GM12878 (cell line): ENCODE data around the gene MAP4K4.

Experiments
- ASH2L ChIP-seq: fragments of 300-600, 200-600 bp; sonication (generic); IDR thresholded peaks from 2 replicates; pipeline ENCODE4 v1.6.1; 2017; ENCODE audit warnings: low read depth, mild to moderate bottlenecking, borderline replicate concordance
- CTCF ChIP-seq, 3 experiments: IDR thresholded peaks in 2 of 3; conservative IDR thresholded peaks in 1 of 3; 2 replicates each; pipeline ENCODE4 v1.5.1; 2011; ENCODE audit warnings: low read depth in 3 of 3, low read length in 3 of 3, mild to moderate bottlenecking in 3 of 3, control low read depth in 2 of 3, moderate library complexity in 2 of 3, inconsistent platforms in 1 of 3, mixed read lengths in 1 of 3; ENCODE audit not compliant: control insufficient read depth in 2 of 3, insufficient read depth in 1 of 3; ENCODE audit errors: extremely low read depth in 1 of 3
- IKZF1 ChIP-seq: fragments of 450-650 bp; conservative IDR thresholded peaks from 2 replicates; pipeline ENCODE4 v1.6.1; 2017; ENCODE audit warnings: antibody characterized with exemption, mild to moderate bottlenecking
- KDM1A ChIP-seq: fragments of 200-600 bp; sonication (generic); IDR thresholded peaks from 2 replicates; pipeline ENCODE4 v1.6.1; 2016; ENCODE audit warnings: borderline replicate concordance
- MAX ChIP-seq: IDR thresholded peaks from 2 replicates; pipeline ENCODE4 v1.6.1; 2012; ENCODE audit warnings: low read depth, low read length, improper control_type of control experiment
- NBN ChIP-seq: fragments of 450-650 bp; IDR thresholded peaks from 2 replicates; pipeline ENCODE4 v1.6.1; 2016
- NFIC ChIP-seq: IDR thresholded peaks from 2 replicates; pipeline ENCODE4 v1.6.1; 2012; ENCODE audit warnings: low read depth, mild to moderate bottlenecking, inconsistent platforms, low read length, moderate library complexity
- NR2C2 ChIP-seq: IDR thresholded peaks from 2 replicates; pipeline ENCODE4 v1.6.1; 2011; ENCODE audit warnings: borderline replicate concordance, low read depth; ENCODE audit not compliant: control insufficient read depth, insufficient read length
- POLR2AphosphoS5 ChIP-seq: IDR thresholded peaks from 2 replicates; pipeline ENCODE4 v1.6.1; 2011; ENCODE audit warnings: mild to moderate bottlenecking, low read length, inconsistent platforms
- SP1 ChIP-seq: IDR thresholded peaks from one replicate; pipeline ENCODE4 v1.6.1; 2011; ENCODE audit warnings: low read depth, low read length
- SPI1 ChIP-seq: IDR thresholded peaks from 2 replicates; pipeline ENCODE4 v1.6.1; 2011; ENCODE audit warnings: low read depth, mild to moderate bottlenecking, low read length, moderate library complexity, borderline replicate concordance; ENCODE audit not compliant: insufficient read depth
- TARDBP ChIP-seq: IDR thresholded peaks from 2 replicates; pipeline ENCODE4 v1.6.1; 2016; ENCODE audit warnings: borderline replicate concordance
- ZBTB40 ChIP-seq: fragments of 450-650 bp; IDR thresholded peaks from 2 replicates; pipeline ENCODE4 v1.6.1; 2016; ENCODE audit warnings: mild to moderate bottlenecking, moderate library complexity, borderline replicate concordance

GRCh38 chr2:101788565-101788964 lies 91.1 kb downstream of the MAP4K4 start:
- TF ChIP-seq ZBTB40 (no peak), NBN (no peak), TARDBP (no peak), CTCF (IDR thresholded peaks at IDR 0.05 in 2 of 3, conservative IDR thresholded peaks at IDR 0.05 in 1 of 3; ENCODE audit: control insufficient read depth in 2 of 3, extremely low read depth in 1 of 3, insufficient read depth in 1 of 3, low read depth in 3 of 3, low read length in 3 of 3) (no peak), SP1 (no peak), POLR2AphosphoS5 (no peak), KDM1A (no peak), NR2C2 (no peak), MAX (no peak), SPI1 (no peak), ASH2L (no peak), IKZF1 (no peak), NFIC (no peak)
